ENCODE results near the gene NCKAP5L.
"Not testable (repeated sequence)": the region's sequence is repeated elsewhere in the genome, so short reads cannot be mapped to it uniquely, and the experiment has no call there.

The NCKAP5L gene

DNA sequence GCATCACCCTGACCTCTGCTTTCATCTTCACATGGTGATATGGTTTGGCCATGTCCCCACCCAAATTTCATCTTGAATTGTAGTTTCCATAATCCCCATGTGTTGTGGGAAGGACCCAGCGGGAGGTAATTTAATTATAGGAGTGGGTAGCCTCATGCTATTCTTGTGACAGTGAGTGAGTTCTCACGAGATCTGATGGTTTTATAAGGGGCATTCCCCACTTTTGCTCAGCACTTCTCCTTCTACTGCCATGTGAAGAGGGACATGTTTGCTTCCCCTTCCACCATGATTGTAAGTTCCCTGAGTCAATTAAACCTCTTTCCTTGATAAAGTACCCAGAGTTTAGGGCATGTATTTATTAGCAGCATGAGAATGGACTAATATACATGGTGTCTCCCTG is 48.6 kb downstream of the NCKAP5L start:
- H3K4me3 ChIP-seq (ENCODE audit: low read depth, low read length), result no peak overlapping the region
- TF ChIP-seq, protein P1, sequence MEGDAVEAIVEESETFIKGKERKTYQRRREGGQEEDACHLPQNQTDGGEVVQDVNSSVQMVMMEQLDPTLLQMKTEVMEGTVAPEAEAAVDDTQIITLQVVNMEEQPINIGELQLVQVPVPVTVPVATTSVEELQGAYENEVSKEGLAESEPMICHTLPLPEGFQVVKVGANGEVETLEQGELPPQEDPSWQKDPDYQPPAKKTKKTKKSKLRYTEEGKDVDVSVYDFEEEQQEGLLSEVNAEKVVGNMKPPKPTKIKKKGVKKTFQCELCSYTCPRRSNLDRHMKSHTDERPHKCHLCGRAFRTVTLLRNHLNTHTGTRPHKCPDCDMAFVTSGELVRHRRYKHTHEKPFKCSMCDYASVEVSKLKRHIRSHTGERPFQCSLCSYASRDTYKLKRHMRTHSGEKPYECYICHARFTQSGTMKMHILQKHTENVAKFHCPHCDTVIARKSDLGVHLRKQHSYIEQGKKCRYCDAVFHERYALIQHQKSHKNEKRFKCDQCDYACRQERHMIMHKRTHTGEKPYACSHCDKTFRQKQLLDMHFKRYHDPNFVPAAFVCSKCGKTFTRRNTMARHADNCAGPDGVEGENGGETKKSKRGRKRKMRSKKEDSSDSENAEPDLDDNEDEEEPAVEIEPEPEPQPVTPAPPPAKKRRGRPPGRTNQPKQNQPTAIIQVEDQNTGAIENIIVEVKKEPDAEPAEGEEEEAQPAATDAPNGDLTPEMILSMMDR (IDR thresholded peaks at IDR 0.05; ENCODE audit: insufficient read depth, low read depth, low read length, missing control alignments), result no peak
- DNase-seq (ENCODE audit: low read depth), result no peak

DNA sequence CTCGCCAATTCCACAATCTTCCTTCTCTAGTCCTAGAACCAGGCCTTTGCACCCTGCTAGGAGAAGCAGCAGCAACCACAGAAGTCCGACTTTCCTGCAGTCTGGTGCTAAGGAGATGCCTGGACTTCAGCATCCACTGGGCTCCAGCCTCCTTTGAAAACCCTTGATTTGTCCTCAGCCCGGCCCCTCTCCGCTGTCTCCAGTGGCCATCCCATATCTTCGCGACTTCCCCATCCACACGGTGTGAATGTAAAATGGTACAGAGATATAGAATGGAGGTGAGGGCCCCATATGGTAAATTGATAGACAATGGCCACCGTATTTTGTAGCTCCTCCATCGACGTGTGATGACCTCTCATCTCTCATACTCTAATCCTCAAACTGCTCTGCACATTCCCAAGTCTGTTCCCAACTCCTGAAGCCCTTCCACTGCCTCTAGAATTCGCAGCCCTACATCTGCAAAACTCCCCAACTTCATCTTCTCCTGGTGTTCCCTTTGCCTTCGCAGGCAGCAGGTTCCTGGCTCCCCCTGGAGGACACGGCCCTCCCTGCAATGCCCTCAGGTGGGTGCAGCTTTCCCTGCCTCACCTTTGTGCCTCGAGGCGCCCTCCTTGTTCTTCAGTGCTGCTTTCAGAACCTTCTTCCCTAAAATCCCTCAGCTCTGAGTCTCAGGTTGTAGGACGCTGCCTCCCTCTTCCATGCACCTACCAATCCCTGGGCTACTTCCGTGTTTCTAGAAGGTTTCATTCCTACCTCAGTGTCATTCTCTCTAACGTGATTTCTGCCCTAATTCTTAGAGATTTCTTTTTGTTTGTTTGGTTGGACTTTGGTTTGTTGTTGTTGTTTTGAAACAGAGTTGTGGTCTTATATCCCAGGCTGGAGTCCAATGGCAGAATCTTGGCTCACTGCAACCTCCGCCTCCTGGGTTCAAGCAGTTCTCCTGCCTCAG is 50.1 kb downstream of the NCKAP5L start:
- TF ChIP-seq, protein P1 (IDR thresholded peaks at IDR 0.05; ENCODE audit: insufficient read depth, low read depth, low read length, missing control alignments), result peak; percentile 96
- H3K4me3 ChIP-seq (ENCODE audit: low read depth, low read length), result no peak overlapping the region
- peak; percentile 66 for DNase-seq (ENCODE audit: low read depth)

DNA sequence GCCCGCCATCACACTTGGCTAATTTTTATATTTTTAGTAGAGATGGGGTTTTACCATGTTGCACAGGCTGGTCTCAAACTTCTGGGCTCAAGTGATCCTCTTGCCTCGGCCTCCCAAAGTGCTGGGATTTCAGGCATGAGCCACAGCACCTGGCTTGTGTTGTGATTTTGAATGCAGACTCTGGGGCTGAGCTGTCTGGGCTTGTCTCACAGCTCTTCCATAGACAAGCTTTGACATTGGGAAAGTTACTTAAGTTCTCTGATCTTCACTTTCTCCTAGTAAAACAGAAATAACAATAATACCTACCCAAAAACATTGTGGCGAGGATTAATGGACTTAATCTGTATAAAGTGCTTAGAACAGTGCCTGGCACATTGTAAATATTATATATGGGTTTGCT is 50.9 kb downstream of the NCKAP5L start:
- no peak overlapping the region for H3K4me3 ChIP-seq (ENCODE audit: low read depth, low read length)
- DNase-seq (ENCODE audit: low read depth), result no peak
- TF ChIP-seq, protein P1 (IDR thresholded peaks at IDR 0.05; ENCODE audit: insufficient read depth, low read depth, low read length, missing control alignments), result no peak

DNA sequence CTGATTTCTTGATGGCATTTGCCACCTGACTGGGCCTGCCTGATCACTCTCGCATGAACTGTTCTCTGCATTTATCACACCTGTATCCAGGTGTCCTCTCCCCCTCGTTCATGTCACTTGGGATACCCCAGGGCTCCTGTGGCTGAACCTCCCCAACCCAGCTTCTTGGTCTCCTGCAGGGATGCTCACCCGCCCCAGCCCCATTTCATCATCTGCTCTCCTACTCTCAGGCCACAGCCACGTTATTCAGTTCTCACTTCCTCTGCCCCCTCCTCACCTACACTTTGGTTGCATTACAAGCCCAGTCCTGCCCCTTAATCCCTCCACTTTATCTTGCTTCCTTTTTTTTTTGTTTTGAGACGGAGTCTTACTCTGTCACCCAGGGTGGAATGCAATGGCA is 51.4 kb downstream of the NCKAP5L start:
- no peak overlapping the region for H3K4me3 ChIP-seq (ENCODE audit: low read depth, low read length)
- TF ChIP-seq, protein P1 (IDR thresholded peaks at IDR 0.05; ENCODE audit: insufficient read depth, low read depth, low read length, missing control alignments), result no peak
- no peak for DNase-seq (ENCODE audit: low read depth)

DNA sequence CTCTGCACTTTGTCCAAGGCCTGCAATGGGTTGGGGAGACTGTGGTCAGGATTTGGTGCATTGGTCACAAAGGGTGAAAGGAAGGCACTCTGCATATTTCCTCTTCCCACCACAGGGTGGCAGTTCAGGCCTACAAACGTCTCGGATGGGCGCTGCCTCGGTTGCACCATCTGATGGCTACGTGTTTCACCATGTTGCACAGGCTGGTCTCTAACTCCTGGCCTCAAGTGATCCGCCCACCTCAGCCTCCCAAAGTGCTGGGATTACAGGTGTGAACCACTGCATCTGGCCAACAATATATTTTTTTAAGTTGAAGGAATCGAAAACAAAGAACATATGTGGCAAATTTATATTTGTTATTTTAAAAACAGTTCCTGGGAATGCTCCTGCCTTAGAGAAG is 51.8 kb downstream of the NCKAP5L start:
- DNase-seq (ENCODE audit: low read depth), result peak; percentile 81
- no peak overlapping the region for H3K4me3 ChIP-seq (ENCODE audit: low read depth, low read length)
- TF ChIP-seq, protein P1 (IDR thresholded peaks at IDR 0.05; ENCODE audit: insufficient read depth, low read depth, low read length, missing control alignments), result peak; percentile 81

DNA sequence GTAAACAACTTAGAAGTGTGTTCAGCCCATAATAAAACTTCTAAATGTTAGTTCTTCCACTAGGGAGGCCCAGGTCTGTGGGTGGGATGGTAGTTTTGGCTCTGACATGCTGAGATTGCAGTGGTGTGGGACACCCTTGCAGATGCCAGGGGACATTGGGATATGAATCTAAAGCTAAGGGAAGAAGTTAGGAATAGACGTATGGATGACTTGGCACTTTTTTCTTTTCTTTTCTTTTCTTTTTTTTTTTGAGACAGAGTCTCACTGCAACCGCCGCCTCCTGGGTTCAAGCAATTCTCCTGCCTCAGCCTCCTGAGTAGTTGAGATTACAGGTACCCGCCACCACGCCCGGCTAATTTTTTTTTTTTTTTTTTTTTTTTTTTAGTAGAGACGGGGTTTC is 55.1 kb downstream of the NCKAP5L start:
- H3K4me3 ChIP-seq (ENCODE audit: low read depth, low read length); DNase-seq (ENCODE audit: low read depth): not testable (repeated sequence)

DNA sequence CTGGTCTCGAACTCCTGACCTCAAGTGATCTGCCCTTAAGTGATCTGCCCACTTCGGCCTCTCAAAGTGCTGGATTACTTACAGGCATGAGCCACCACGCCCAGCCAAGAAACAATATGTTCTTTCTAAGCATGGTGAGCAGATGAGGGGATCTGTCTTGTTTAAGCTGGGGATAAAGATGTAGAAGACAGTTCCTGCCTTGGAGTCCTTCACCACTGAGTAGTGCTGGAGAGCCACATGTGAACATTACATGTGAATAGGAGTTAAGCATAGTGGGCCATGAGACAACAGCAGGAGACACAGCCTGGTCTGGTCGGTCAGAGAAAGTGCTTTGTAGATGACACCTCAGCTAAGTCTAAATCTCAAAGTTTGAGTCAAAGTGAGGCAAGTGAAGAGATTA is 60.9 kb downstream of the NCKAP5L start:
- no peak for DNase-seq (ENCODE audit: low read depth)
- H3K4me3 ChIP-seq (ENCODE audit: low read depth, low read length), result no peak overlapping the region

More for the DNA sequence above, 60.9 kb downstream of the NCKAP5L start:
- TF ChIP-seq, protein P1 (IDR thresholded peaks at IDR 0.05; ENCODE audit: insufficient read depth, low read depth, low read length, missing control alignments), result no peak

Data from GM12865 (cell line).